CMK (cell line): ENCODE measurements around the gene CEP57L1.
"Not testable (repeated sequence)": the region's sequence is repeated elsewhere in the genome, so short reads cannot be mapped to it uniquely, and the experiment has no call there.

ENCODE experiments used
- DNase-seq: peaks from one replicate; pipeline ENCODE4 v3.0.0-alpha.2; 2010; ENCODE audit warnings: low read depth

Gene CEP57L1

GRCh38 chr6:109112663-109113062, 17.4 kb downstream of the CEP57L1 start:
- not testable (repeated sequence) for DNase-seq

- no peak for DNase-seq
Observed at GRCh38 chr6:109117346-109118035, 22.2 kb downstream of the CEP57L1 start.

- no peak for DNase-seq
Observed at GRCh38 chr6:109118337-109118736, 23.0 kb downstream of the CEP57L1 start.

- no peak for DNase-seq
Observed at GRCh38 chr6:109118871-109119354, 23.6 kb downstream of the CEP57L1 start.

GRCh38 chr6:109121411-109121810, 26.1 kb downstream of the CEP57L1 start:
- DNase-seq = no peak

- no peak for DNase-seq
Observed at GRCh38 chr6:109124219-109124618, 28.9 kb downstream of the CEP57L1 start.

- DNase-seq = no peak
Observed at GRCh38 chr6:109125504-109125903, 30.2 kb downstream of the CEP57L1 start.

GRCh38 chr6:109130065-109130464, 34.8 kb downstream of the CEP57L1 start:
- no peak for DNase-seq

GRCh38 chr6:109135600-109135999, 40.3 kb downstream of the CEP57L1 start:
- not testable (repeated sequence) for DNase-seq

GRCh38 chr6:109136039-109136438, 40.7 kb downstream of the CEP57L1 start:
- not testable (repeated sequence) for DNase-seq

- not testable (repeated sequence) for DNase-seq
Observed at GRCh38 chr6:109136530-109136929, 41.2 kb downstream of the CEP57L1 start.

- no peak for DNase-seq
Observed at GRCh38 chr6:109139109-109139508, 43.8 kb downstream of the CEP57L1 start.

- not testable (repeated sequence) for DNase-seq
Observed at GRCh38 chr6:109142067-109142466, 46.8 kb downstream of the CEP57L1 start.

GRCh38 chr6:109143191-109143590, 47.9 kb downstream of the CEP57L1 start:
- no peak for DNase-seq

GRCh38 chr6:109148251-109148650, 52.9 kb downstream of the CEP57L1 start:
- DNase-seq = not testable (repeated sequence)

- not testable (repeated sequence) for DNase-seq
Observed at GRCh38 chr6:109148716-109149115, 53.4 kb downstream of the CEP57L1 start.

GRCh38 chr6:109153752-109154151, 58.4 kb downstream of the CEP57L1 start:
- no peak for DNase-seq

- DNase-seq = no peak
Observed at GRCh38 chr6:109164331-109164730, 69.0 kb downstream of the CEP57L1 start.

GRCh38 chr6:109165392-109165974, 70.2 kb downstream of the CEP57L1 start:
- no peak for DNase-seq

- no peak for DNase-seq
Observed at GRCh38 chr6:109166673-109167072, 71.4 kb downstream of the CEP57L1 start.

GRCh38 chr6:109167562-109167961, 72.3 kb downstream of the CEP57L1 start:
- DNase-seq = no peak

- no peak for DNase-seq
Observed at GRCh38 chr6:109170333-109170732, 75.0 kb downstream of the CEP57L1 start.

- DNase-seq = no peak
Observed at GRCh38 chr6:109172101-109172746, 76.9 kb downstream of the CEP57L1 start.
